HG02571 (cell line): ENCODE results near the gene DIAPH1.

Source experiments
- ATAC-seq: cut with Tn5 transposase; IDR thresholded peaks from one replicate; pipeline ENCODE4 v1.9.1; 2021; ENCODE audit warnings: mild to moderate bottlenecking, moderate library complexity; ENCODE audit not compliant: unreplicated experiment

Gene DIAPH1

DNA sequence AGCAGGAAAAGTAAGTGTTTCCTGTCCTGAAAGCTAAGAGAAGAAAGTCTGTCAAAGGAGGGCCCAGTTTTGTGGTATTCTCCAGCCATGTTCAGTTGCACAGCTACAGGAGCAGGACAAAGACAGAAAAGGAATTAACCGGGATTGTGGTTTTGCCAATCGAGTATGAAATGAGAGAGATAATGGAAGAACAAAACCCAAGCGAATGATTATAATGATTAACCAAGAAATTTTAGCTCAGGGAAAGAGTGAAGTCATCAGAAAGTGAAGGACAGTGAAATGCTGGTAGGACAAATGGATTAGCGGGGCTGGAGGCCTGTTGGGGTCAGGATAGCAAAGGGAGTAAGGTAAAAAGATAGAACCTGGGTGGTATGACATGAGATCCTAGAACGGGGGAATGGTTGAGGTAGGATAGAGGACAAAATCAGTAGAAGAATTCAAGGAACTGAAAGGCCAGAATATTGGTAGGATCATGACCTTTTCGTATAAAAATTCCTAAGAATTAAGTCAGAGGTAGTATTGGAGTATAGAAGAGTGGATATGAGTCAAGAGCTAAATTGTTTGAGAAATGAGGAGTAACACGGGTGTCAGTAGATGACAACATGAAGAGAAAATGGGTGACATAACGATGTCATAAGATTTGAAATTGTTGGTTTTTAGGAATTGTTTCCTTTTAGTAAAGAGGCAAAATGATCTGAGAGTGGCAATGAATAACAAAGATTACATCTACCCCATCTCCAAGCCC lies 52.8 kb downstream of the DIAPH1 start:
- no peak for ATAC-seq

DNA sequence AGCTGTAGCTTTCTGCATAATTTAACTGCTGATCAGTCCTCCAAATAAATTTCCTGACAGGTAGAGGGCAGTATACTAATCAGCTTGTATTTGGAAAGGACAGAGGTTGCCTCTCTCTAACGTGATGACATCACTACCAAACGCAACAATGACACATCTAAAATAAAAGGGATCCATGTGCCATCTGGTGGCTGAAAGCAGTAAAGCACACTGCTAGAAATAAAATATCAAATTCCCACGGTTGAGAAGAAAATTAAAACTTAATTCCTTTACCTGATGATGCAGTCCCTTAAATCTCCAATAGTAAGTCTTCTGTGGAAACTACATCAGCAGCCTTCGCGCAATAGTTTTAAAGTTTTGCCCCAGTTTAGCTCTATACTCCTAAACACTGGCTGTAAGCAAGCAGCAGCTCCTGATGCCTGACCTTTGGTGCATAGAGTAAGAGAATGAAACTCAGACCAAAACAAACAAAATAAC lies 54.5 kb downstream of the DIAPH1 start:
- ATAC-seq: peak; percentile 94

DNA sequence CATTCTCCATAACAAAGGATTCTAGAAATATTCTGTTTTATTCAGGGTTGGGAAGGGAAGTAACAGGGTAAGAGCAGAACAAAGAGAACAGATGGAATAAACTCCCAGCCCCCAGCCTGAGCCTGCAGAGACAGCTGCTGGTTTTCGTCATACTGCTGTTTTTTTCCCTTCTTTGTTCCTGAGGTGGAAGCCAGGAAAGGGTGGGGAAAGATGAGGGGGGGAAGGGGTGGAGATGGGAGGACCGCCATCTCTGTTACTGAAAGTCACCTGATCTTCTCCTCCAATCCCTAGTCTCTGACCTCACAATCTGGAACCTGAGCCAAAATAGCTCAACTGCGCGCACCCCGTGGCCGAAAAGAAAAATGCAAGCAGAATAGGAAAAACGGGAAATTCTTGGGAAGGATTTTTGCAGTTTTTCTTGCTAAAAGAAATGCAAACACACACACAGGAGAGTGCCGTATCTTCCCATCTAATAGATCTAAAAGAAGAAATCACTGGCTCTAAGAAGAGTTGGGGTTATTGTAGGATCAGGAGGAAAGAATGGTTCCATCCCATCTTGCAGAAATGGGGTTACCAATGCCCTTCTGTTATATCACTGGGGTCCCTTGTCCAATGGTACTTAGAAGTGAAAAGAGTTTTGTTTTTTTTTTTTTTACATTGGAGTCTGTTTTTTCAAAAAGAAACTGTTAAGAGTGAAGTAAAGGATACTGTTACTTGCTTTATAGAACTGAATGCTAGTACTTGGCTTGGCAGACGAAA lies 57.9 kb downstream of the DIAPH1 start:
- no peak for ATAC-seq

DNA sequence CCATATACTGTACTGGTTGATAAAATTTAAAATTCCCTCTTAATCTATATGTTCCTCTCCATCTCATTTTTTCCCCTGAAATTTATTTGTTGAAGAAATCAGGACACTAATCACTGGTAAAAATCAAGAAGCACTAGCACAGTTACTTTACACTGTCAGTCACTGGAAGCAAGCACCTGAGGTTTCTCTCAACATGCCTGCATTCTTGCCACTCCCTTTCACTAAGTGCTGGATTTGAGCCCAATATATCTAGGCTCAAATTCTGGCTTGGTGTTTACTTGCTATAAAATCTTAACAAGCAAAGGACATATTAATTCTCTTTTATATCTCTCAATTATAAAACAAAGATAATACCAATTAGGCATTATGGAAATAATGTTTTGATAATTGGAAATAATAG lies 58.6 kb downstream of the DIAPH1 start:
- no peak for ATAC-seq

DNA sequence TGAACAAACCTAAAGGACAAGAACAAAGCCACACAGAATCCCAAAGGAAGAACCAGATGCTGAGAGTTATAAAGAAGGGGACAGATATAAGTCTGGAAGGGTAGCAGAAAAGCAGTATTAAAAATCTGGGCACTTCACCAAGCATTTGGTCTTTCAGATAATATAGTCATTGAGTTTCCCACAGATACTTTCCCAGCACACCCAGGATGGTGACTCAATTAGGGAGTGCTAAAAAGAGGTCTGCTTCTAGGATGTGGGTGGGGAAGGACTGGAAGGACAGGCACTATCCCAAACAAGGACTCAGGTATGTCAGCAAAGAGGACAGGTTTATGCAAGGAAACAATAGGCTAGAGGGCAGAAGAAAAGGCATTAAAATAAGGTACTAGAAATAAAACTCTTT lies 59.3 kb downstream of the DIAPH1 start:
- no peak for ATAC-seq

DNA sequence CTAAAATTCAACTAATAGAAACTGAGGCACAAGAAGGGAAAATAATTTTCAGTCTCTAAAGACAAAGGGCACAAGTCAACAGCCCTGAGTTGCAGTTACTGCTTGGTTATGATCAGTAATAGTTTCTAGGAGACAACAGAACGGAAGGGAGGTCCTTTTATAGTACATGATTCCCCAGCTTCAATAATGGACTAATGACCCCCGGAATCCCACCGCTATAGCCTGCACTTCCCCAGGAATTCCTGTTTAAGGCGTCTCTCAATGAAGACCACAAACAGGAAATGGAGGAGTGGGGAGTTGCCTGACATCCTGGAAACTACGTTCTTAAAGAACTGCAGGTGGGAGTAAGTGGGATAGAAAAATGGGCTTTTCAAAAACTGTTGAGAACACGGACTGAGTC lies 60.6 kb downstream of the DIAPH1 start:
- no peak for ATAC-seq

DNA sequence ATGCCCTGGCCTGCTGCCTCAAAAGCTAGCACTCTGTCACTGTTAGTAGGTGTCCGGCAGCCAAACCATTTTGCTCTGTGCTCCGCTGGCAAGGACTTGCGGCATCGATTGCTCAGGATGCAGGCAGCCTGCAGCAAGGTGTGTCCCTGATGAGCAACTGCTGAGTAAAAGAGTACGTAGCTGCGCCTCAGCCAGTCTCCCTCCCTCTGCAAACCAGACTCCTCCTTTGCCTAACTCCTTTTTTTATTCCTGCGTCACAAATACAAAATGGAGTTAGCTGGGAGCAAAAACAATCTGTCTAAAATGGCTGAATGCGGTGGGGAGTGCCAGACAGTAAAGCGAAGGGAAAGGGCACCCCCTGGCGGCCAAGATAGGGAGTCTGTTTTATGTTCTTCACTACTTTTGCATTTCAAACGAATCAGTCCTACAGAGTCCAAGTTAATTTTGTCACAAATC lies 61.1 kb downstream of the DIAPH1 start:
- ATAC-seq: no peak

DNA sequence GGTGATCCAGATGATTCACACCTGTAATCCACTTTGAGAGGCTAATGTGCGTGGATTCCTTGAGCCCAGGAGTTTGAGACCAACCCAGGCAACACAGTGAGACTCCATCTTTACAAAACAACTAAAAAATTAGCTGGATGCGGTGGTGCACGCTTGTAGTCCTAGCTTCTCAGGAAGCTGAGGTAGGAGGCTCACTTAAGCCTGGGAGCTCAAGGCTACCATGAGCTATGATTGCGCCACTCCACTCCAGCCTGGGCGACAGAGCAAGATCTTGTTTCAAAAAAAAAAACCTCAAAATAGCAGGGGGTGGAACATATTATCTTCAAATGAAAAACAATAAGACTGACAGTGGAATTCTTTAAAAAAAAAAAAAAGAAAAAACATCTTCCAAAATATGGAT lies 70.9 kb downstream of the DIAPH1 start:
- no peak for ATAC-seq

DNA sequence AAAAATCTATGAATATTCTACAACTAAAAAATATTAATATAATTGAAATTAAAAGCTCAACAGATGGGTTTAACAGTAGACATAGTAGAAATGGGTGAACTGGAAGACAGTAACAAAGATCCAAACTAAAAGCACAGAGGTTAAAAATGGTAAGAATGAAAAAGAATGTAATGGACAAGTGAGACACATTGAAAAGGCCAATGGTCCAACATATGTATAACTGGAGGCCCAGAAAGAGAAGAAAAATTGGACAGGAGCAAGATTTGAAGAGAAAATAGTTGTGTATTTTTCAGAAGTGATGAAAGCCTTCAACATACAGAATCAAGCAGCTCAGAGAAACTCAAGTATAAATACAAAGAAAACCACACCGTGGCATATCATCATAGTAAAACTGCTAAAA lies 71.3 kb downstream of the DIAPH1 start:
- ATAC-seq: no peak

DNA sequence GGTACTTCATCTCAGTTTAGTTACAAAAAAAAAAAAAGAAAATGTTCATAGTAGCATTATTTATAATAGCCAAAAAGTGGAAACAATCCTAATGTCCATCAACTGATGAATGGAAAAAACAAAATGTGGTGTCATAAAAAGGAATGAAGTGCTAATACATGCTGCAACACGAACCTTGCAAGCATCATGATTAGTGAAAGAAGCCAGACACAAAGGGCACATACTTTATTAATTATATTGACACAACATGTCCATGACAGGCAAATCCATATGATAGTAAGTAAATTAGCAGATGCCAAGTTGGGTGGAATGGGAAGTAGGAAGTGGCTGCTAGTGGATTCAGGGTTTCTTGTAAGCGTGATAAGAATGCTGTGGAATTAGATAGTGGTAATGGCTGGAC lies 75.7 kb downstream of the DIAPH1 start:
- no peak for ATAC-seq

DNA sequence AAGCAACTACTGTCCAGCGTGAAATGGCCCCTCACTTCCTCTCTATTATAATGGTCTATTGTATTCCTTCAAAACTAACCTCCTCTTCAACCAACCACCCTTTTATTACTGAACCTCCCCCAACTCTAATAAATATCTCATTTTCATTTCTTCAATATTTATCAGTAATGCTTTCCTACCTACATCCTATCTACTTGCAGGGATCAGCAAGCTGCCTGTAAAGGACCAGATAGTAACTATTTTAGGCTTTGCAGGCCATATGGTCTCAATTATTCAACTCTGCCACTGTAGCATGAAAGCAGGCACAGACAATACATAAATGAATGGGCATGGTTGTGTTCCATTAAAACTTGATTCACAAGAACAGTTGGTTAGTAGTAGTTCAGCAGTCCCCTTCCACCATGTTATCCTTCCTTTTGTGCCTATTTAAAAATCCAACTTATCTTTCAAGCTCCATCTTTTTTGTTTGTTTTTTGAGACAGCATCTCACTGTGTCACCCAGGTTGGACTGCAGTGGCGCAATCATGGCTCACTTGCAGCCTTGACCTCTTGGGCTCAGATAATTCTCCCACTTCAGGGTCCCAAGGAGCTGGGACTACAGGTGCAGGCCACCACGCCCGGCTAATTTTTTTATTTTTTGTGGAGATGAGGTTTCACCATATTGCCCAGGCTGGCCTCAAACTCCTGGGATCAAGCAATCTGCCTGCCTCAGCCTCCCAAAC lies 84.1 kb downstream of the DIAPH1 start:
- no peak for ATAC-seq

DNA sequence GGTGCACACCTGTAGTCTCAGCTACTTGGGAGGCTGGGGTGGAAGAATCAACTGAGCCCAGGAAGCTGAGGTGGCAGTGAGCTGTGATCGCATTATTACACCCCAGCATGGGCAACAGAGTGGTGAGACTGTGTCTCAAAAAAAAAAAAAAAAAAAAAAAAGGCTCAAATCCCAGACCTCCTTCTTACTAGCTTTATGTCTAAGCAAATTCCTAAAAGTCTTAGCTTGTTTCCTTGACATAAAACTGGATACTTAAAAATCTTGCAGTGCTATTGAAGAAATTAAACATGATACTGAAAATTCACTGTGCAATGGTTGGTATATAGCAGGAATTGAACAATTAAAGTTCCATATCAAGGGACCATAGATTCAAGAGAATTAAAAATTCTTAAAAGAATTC lies 84.9 kb downstream of the DIAPH1 start:
- no peak for ATAC-seq

DNA sequence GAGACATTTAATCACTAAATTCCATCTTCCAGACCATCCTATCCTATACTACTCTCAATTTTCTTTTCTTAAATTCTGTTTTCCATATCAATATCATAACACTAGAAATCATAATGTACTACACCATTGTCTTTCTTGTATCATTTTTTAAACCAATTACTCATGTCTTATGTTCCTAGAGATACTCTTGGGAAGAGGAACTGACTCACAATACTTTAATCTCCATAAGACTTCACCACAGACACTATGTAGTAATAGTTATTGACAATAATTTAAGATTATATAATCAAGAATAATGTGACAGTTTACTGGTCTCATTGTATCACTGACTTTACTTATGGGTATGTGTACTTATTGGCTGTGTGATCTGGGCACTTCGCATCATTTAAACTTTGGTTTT lies 86.1 kb downstream of the DIAPH1 start:
- no peak for ATAC-seq

DNA sequence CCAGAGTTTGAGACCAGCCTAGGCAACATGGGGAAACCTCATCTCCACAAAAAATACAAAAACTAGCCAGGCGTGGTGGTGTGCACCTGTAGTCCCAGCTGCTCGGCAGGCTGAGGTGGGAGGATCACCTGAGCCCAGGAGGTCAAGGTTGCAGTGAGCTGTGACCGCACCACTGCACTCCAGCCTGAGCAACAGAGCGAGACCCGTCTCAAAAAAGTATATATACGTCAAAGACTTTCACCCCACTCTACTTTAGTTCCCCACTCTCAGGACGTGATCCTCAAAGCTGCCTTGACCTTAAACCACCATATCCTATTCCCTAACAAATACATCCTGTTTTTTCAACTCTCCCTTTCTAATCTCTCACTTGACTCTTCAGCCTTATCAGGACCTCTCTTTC lies 88.9 kb downstream of the DIAPH1 start:
- ATAC-seq: no peak

DNA sequence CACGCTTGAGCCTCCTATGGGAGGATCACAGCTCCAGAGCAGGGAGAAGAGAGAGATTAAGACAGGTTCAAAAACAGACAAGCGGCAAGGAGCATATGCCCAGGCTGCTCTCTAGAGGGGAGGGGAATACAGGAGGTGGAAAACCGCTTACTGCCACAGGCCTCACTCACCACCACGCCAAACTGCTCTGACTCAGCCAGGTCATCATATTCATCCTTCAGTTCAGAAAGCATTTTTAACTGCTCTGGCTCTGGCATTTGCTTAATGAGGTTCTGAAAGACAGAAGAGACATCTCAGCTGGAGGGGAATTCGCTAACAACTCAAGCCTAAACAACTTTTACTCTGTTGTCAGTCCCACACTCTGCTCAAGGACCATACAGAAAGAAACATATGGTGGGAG lies 89.8 kb downstream of the DIAPH1 start:
- peak; percentile 40 for ATAC-seq

DNA sequence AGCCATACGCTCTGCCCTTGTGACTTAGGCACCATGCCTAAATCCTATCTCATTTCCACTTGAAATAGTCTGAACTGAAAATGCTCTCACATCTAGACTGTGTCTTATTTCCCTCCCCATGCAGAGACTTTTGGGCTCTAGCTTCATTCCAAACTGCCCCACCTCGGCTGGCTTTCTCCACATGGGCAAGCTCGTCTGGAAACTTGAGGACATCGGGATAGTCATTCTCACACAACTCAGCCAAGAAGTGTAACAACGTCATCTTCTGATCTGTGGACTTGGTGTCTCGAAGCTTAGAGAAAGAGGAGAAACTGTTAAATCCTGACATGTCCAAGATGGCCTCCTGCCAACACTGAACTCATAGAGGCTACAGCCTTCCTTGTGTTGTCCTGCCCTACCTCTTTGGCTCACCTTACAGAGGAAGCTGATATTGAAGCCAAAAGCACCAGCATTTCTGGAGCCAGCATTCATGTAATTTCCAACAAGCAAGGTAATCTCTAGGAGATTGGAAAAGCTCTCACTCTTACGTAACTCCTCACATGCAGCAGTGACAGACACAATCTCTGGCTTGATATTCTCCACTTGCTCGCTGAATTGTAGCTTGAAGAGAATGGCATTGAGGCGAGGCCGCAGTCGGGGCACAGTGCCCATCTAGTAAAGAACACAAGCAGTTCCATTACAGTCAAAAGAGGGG lies 90.4 kb downstream of the DIAPH1 start:
- ATAC-seq: no peak

DNA sequence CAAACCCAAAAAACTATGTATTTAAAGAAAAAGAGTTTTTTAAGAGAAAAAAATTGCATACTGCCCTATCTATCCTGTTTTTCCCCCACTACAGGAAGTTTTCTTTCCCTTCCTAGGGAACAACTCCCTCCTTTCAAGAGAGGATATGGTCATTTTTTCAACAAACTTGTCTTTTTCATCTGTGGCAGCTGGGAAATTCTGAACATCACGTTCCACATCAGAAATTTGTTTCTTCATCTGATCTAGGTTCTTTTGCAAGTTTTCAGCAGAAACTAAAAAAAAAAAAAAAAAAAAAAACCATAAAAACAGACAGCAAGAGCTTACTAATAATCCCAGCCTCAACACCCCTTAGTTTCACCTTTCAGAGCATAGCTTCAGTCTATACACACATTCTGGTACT lies 91.4 kb downstream of the DIAPH1 start:
- no peak for ATAC-seq

DNA sequence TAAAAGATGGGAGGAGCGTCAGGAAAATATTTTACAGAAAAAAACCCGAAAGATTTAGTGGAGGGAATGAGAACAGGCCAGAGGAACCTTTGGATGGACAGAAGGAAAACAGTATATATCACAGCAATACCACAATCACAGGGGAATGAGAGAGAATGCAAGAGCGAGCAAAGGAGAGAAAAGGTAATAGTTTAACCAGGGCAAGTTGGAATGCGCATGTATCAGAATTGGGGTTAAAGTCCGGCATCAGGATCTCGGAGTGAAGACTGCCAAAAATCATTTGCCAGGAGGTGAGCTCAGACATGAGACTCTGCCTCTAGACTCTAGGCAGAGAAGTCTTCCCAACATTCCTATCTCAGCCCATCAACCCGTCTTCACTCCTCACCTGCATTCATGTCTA lies 93.1 kb downstream of the DIAPH1 start:
- ATAC-seq: no peak

DNA sequence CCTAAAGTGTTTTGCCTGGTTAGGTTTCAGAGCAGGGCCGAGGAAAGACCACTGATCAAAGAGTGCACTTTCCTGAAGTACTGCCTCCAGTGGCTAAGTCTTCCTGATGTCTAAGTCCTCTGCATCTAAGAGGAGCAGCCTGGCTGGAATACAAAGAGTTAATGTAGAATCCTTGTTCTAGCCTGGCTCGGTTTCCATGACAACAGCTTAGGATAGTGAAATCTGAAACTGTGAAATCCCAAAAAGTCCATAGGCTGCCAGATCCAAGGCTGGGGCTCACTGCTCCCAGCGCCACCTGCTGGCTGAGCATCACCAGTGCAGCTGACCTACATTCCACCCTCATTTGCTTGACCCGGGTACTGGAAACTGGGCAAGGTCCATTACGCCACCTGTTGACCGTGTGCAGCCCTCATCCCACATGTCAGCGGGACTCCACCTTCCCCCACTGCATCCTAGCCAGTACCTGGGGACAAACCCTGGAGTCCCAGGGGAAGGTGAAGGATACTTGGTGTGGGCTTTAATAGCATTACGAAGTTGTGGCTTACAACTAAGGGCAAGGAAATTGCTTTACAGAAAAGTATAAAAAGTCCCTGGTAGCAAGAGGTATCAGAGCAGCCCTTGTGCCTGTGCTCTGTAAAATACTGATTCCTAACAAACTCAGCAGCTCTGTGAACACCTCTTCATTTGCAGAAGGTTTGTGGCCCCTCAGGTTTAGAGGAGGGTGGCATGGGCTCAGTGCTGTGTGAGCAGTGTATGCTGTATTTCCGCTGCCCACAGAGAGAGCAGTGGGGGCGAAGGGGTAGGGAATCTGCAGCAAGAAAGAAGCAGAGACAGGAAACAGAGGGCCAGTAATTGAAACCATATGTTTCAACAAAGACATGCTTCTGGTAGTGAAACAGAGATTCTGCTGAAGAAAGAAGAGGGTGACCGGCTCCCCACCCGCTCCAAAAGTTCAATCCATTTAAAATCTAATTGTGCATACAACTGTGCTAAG lies 93.9 kb downstream of the DIAPH1 start:
- ATAC-seq: peak; percentile 73

DNA sequence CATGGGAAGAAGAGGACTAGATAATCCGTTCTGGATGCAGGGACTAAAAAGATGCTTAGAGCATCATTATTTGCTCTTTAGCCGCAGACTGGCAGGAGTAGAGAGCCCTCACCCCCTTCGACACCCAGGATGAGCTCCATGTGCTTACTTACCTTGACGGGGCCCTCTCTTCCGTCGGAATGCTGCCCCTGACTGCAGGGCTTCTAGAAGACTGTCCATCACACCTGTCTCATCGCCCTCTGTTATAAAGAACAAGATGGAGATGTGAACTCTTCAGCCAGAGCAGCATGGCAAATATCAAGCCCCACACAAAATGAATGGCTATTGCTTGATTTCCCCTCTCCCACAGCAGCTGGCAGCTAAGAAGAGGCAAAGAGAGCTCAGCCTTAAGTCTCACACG lies 94.8 kb downstream of the DIAPH1 start:
- ATAC-seq: no peak
